HepG2 (cell line): Measurements from ENCODE around the gene FNDC7. TPM values are rescaled to one million over a fixed set of nuclear protein-coding genes. Genes with fewer than 3 reads are reported as not detected.

Experiments
- AFF4 ChIP-seq: sonication (generic); formaldehyde crosslinking; IDR thresholded peaks from 2 replicates; pipeline ENCODE4 v1.4.0; 2020; ENCODE audit warnings: missing genetic modification reagents
- GTF3A ChIP-seq: sonication (generic); formaldehyde crosslinking; conservative IDR thresholded peaks from 2 replicates; pipeline ENCODE4 v1.4.0; 2020; ENCODE audit warnings: mild to moderate bottlenecking, missing genetic modification reagents
- HNF1B ChIP-seq: sonication (generic); formaldehyde crosslinking; IDR thresholded peaks from 2 replicates; pipeline ENCODE4 v1.5.1; 2020; ENCODE audit warnings: mild to moderate bottlenecking, moderate library complexity, missing genetic modification reagents
- MEIS1 ChIP-seq: sonication (generic); formaldehyde crosslinking; IDR thresholded peaks from 2 replicates; pipeline ENCODE4 v1.9.0; 2021; ENCODE audit warnings: mild to moderate bottlenecking, missing genetic modification reagents, moderate library complexity, borderline replicate concordance
- MTERF4 ChIP-seq: sonication (generic); formaldehyde crosslinking; IDR thresholded peaks from 2 replicates; pipeline ENCODE4 v1.8.0; 2023; ENCODE audit warnings: mild to moderate bottlenecking, missing genetic modification reagents
- MXD4 ChIP-seq: IDR thresholded peaks from 2 replicates; pipeline ENCODE4 v1.6.1; 2016; ENCODE audit warnings: mild to moderate bottlenecking, missing biosample characterization, missing genetic modification reagents
- NR2F6 ChIP-seq, 2 experiments: IDR thresholded peaks; 2 replicates each; pipeline ENCODE4 v1.6.1; 2016; ENCODE audit warnings: antibody characterized with exemption in 1 of 2, mild to moderate bottlenecking in 1 of 2
- SNRNP70 ChIP-seq: fragments of 200-400 bp; formaldehyde crosslinking; IDR thresholded peaks from 2 replicates; pipeline ENCODE4 v1.6.1; 2017; ENCODE audit warnings: mild to moderate bottlenecking, low read depth, low read length, moderate library complexity
- TCF7L2 ChIP-seq: IDR thresholded peaks from 2 replicates; pipeline ENCODE4 v1.6.1; 2011; ENCODE audit warnings: mild to moderate bottlenecking, low read depth, low read length, moderate library complexity
- TRIM24 ChIP-seq: sonication (generic); formaldehyde crosslinking; IDR thresholded peaks from 2 replicates; pipeline ENCODE4 v1.8.0; 2022; ENCODE audit warnings: mild to moderate bottlenecking, missing genetic modification reagents
- ZFP37 ChIP-seq: sonication (generic); formaldehyde crosslinking; IDR thresholded peaks from 2 replicates; pipeline ENCODE4 v1.4.0; 2020; ENCODE audit warnings: missing genetic modification reagents, borderline replicate concordance
- ZFP90 ChIP-seq: sonication (generic); formaldehyde crosslinking; IDR thresholded peaks from 2 replicates; pipeline ENCODE4 v1.8.0; 2022; ENCODE audit warnings: missing genetic modification reagents, mild to moderate bottlenecking, inconsistent platforms, borderline replicate concordance
- ZNF3 ChIP-seq: IDR thresholded peaks from 2 replicates; pipeline ENCODE4 v1.7.0; 2017; ENCODE audit warnings: inconsistent platforms
- ZNF317 ChIP-seq: sonication (generic); formaldehyde crosslinking; IDR thresholded peaks from 2 replicates; pipeline ENCODE4 v1.5.0; 2020; ENCODE audit warnings: mild to moderate bottlenecking, missing genetic modification reagents
- ZNF333 ChIP-seq: sonication (generic); formaldehyde crosslinking; IDR thresholded peaks from 2 replicates; pipeline ENCODE4 v1.4.0; 2020; ENCODE audit warnings: mild to moderate bottlenecking, missing genetic modification reagents, borderline replicate concordance
- ZNF547 ChIP-seq: sonication (generic); formaldehyde crosslinking; IDR thresholded peaks from 2 replicates; pipeline ENCODE4 v1.5.1; 2020; ENCODE audit warnings: mild to moderate bottlenecking, missing genetic modification reagents
- ZNF788 ChIP-seq: sonication (generic); formaldehyde crosslinking; IDR thresholded peaks from 2 replicates; pipeline ENCODE4 v1.5.0; 2020; ENCODE audit warnings: mild to moderate bottlenecking, missing genetic modification reagents, borderline replicate concordance
- ZNF790 ChIP-seq: sonication (generic); formaldehyde crosslinking; IDR thresholded peaks from 2 replicates; pipeline ENCODE4 v1.8.0; 2022; ENCODE audit warnings: missing genetic modification reagents, mild to moderate bottlenecking, borderline replicate concordance
- ZNF792 ChIP-seq: IDR thresholded peaks from 2 replicates; pipeline ENCODE4 v1.6.1; 2016
- ZXDC ChIP-seq: sonication (generic); formaldehyde crosslinking; IDR thresholded peaks from 2 replicates; pipeline ENCODE4 v1.5.0; 2020; ENCODE audit warnings: mild to moderate bottlenecking, missing genetic modification reagents
- polyA plus RNA-seq, 8 experiments: library from polyadenylated mRNA; depleted of rRNA in 3 of 8; stranded (reverse) in 7 of 8; unstranded in 1 of 8; fragments of >200 nt; fragmentation: Illumina TruSeq in 4 of 8; extraction: Trizol in 4 of 8; gene quantifications; 2 replicates each; pipeline versions ENCODE4 v1.2.1 to v1.2.3, GENCODE V29; 2011 to 2016; ENCODE audit warnings: low read depth in 4 of 8, missing spikeins in 1 of 8, mixed read lengths in 1 of 8; ENCODE audit not compliant: insufficient read depth in 1 of 8
- total RNA-seq, 5 experiments: library from RNA; depleted of rRNA; stranded (reverse); fragments of >200 nt; fragmentation: Illumina TruSeq; extraction: Trizol; gene quantifications; 2 replicates each; pipeline ENCODE4 v1.2.3, GENCODE V29; 2016; ENCODE audit warnings: low read depth in 1 of 5

FNDC7 gene
- total and polyA plus RNA-seq, 2 of the 13 experiments (the other 11 are each of a cell fraction or from before 2014, with no cell fraction given), result 0.03 TPM; not detected in 1

- TF ChIP-seq HNF1B (peak; percentile 95), GTF3A (CRISPR knock-in tag) (no peak), TRIM24 (CRISPR knock-in tag) (no peak), AFF4 (CRISPR knock-in tag) (no peak; the same call in 1 of the 2 replicates), ZNF790 (CRISPR knock-in tag) (no peak), MEIS1 (CRISPR knock-in tag) (peak; percentile 43), ZNF788 (CRISPR knock-in tag) (peak; percentile 80; the same call in 1 of the 2 replicates), ZNF317 (no peak), ZNF3 (CRISPR knock-in tag) (no peak), ZNF547 (CRISPR knock-in tag) (peak; percentile 75; the same call in 1 of the 2 replicates), ZXDC (no peak), NR2F6 (IDR thresholded peaks at IDR 0.05) (no peak), NR2F6 (CRISPR knock-in tag; IDR thresholded peaks at IDR 0.05) (no peak; the same call in 1 of the 2 replicates), MXD4 (CRISPR knock-in tag) (no peak; the same call in 1 of the 2 replicates), ZNF792 (peak; percentile 33; the same call in 1 of the 2 replicates), ZFP37 (0 out of 2 replicates have a peak, but pooled peaks have one; percentile 45), ZFP90 (CRISPR knock-in tag) (peak; percentile 96), TCF7L2 (no peak), SNRNP70 (no peak), MTERF4 (peak; percentile 43; the same call in 1 of the 2 replicates), ZNF333 (no peak)
Measured at GRCh38 chr1:108746382-108747170, 33.9 kb downstream of the FNDC7 start, which contains the start of gene STXBP3 (continued).
